ENCODE results near the gene SMARCAL1. TPM values are rescaled to one million over a fixed set of nuclear protein-coding genes. Genes with fewer than 3 reads are reported as not detected.

The SMARCAL1 gene
- total RNA-seq, 5 donors from 2014 or later (not counting 1 experiment from before 2014, with no cell fraction given): 17.2 to 30.5 (median 25.4) TPM

DNA sequence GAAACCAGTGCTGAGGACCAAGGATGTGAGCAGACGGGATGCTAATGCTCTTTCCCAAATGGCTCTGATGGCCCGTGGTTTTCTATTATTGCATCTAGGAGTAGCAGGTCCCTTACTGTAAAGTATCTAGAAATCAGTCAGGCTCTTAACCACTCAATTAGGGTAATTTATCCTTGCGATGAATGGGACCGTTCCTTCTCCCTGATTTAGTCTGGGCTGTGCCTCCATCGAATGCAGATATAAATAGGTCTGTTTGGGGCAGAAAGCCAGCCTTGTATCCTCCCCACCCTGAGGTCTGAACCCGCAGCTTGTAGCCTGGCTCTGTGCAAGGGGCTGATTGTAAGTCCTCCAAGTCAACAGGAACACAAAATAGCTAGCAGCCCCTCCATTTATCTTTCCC is 9.5 kb upstream of the SMARCAL1 start:
- no peaks in the 10 kb centered on the region for H3K9me3 Mint-ChIP-seq
- no peak overlapping the region for H3K4me3 ChIP-seq (ENCODE audit: control insufficient read depth in 1 of 2, extremely low read depth in 1 of 2, low read length in 1 of 2)
- H3K27me3 Mint-ChIP-seq: peaks cover 0 to 3% of the 10 kb centered on the region in 2 donors
- ChIA-PET POLR2A (no interaction called here), CTCF (interaction anchor here (0.5 to 1.5 kb wide), 6 partner anchors 10 to 50 kb away, joined by 3 to 5 read pairs (median 4); partner anchors contain the start of gene MARCHF4 (in 1 of the 2))
- 100% methylated on average over 1 of the region's 6 CpGs for WGBS (ENCODE audit: insufficient coverage)
- ATAC-seq (replicated peaks in 1 of 4): no peak
- no peak overlapping the region for H3K4me3 Mint-ChIP-seq
- no peak overlapping the region for H3K27ac ChIP-seq (ENCODE audit: low read length)
- no peaks in the 10 kb centered on the region for H3K4me1 Mint-ChIP-seq
- no peaks in the 10 kb centered on the region for H3K36me3 Mint-ChIP-seq
- H3K9me3 ChIP-seq: no peaks in the 10 kb centered on the region
- H3K4me1 ChIP-seq (ENCODE audit: control insufficient read depth in 1 of 2, extremely low read depth in 1 of 2, insufficient read depth in 2 of 2, low read length in 2 of 2): no peaks in the 10 kb centered on the region
- no peaks in the 10 kb centered on the region for H3K27me3 ChIP-seq (replicated peaks in 1 of 2; ENCODE audit: control insufficient read depth in 2 of 2, extremely low read depth in 1 of 2, insufficient read depth in 2 of 2, low read length in 1 of 2)
- no peaks in the 10 kb centered on the region for H3K36me3 ChIP-seq (ENCODE audit: control insufficient read depth in 2 of 2, extremely low read depth in 1 of 2, insufficient read depth in 1 of 2, low read length in 1 of 2)
- H3K27ac Mint-ChIP-seq: no peak overlapping the region
- no peak for DNase-seq

DNA sequence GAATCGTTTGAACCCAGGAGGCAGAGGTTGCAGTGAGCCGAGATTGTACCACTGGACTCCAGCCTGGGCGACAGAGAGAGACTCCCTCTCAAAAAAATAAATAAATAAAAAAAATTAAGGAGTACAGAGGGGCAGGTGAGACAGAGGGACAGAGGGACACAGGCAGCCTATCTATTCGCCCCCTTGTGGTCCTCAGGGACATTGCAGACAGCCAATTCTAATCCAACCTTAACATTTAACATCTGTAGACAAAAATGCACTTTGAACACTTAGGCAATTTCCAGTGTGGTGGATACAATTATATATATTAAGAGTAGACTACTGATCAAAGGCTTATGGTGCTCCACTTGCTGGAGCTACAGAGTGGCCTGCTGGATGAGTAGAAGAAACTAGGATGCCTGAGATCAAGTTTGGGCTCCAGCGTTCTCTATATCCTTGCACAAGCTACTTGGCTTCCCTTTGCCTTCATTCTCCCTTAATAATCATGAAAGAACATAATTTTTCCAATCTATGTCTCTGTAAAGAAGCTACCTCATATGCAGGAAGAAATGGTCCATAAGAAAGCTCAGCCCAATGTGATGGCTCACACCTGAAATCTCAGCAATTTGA is 8.2 kb upstream of the SMARCAL1 start:
- CTCF ChIA-PET: interaction anchor here (0.6 to 1.7 kb wide), 18 partner anchors 9 to 980 kb away, joined by 3 to 8 read pairs (median 4); no protein-coding TSS in a partner anchor
- Mint-ChIP-seq H3K27ac (no peak overlapping the region), H3K4me3 (no peak overlapping the region), H3K4me1 (no peaks in the 10 kb centered on the region), H3K9me3 (no peaks in the 10 kb centered on the region), H3K27me3 (peaks cover 0 to 3% of the 10 kb centered on the region in 2 donors), H3K36me3 (no peaks in the 10 kb centered on the region)
- POLR2A ChIA-PET: interaction anchor here in 1 of 2 donors (0.6 kb wide), 1 partner anchor 358 kb away, joined by 8 read pairs; no protein-coding TSS in a partner anchor
- H3K36me3 ChIP-seq (ENCODE audit: control insufficient read depth in 2 of 2, extremely low read depth in 1 of 2, insufficient read depth in 1 of 2, low read length in 1 of 2): no peaks in the 10 kb centered on the region
- no peaks in the 10 kb centered on the region for H3K4me1 ChIP-seq (ENCODE audit: control insufficient read depth in 1 of 2, extremely low read depth in 1 of 2, insufficient read depth in 2 of 2, low read length in 2 of 2)
- no peak overlapping the region for H3K27ac ChIP-seq (ENCODE audit: low read length)
- no peak overlapping the region for H3K4me3 ChIP-seq (ENCODE audit: control insufficient read depth in 1 of 2, extremely low read depth in 1 of 2, low read length in 1 of 2)
- WGBS (ENCODE audit: insufficient coverage): no CpG with 5 or more reads among the region's 5 CpGs
- H3K27me3 ChIP-seq (replicated peaks in 1 of 2; ENCODE audit: control insufficient read depth in 2 of 2, extremely low read depth in 1 of 2, insufficient read depth in 2 of 2, low read length in 1 of 2): no peaks in the 10 kb centered on the region
- peak in 30 of 35 experiments; percentile 8 to 72 (median 30) for DNase-seq
- no peaks in the 10 kb centered on the region for H3K9me3 ChIP-seq
- ATAC-seq (replicated peaks in 1 of 4): peak; percentile 59 to 77 (median 66)

DNA sequence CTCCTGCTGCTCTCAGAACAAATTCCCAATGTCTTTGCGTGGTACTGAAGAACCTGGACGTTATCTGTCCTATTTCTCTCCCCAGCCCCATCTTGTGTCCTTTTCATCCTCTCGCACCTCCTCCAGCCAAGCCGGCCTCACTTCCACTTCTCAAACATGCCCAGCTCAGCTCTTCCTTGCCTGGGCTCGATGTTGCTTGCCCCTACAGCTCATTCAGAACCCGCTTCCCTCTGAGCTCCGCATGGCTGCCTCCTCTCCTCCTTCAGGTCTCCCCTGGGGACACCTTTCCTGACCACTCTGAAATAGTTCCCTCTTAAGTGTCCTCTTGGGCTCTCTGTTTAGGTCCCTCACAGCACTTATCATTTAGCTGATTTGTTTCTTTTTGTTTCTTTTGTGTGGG is 6.7 kb upstream of the SMARCAL1 start:
- Histone ChIP-seq H3K4me1 (ENCODE audit: control insufficient read depth in 1 of 2, extremely low read depth in 1 of 2, insufficient read depth in 2 of 2, low read length in 2 of 2) (no peaks in the 10 kb centered on the region), H3K27me3 (replicated peaks in 1 of 2; ENCODE audit: control insufficient read depth in 2 of 2, extremely low read depth in 1 of 2, insufficient read depth in 2 of 2, low read length in 1 of 2) (no peaks in the 10 kb centered on the region), H3K27ac (ENCODE audit: low read length) (no peak overlapping the region), H3K36me3 (ENCODE audit: control insufficient read depth in 2 of 2, extremely low read depth in 1 of 2, insufficient read depth in 1 of 2, low read length in 1 of 2) (no peaks in the 10 kb centered on the region), H3K9me3 (no peaks in the 10 kb centered on the region), H3K4me3 (ENCODE audit: control insufficient read depth in 1 of 2, extremely low read depth in 1 of 2, low read length in 1 of 2) (no peak overlapping the region)
- ChIA-PET CTCF (interaction anchor here (0.7 to 1.6 kb wide), 5 partner anchors 14 to 1324 kb away, joined by 3 to 4 read pairs (median 3); no protein-coding TSS in a partner anchor), POLR2A (interaction anchor here in 1 of 2 donors (0.6 kb wide), 1 partner anchor 16 kb away, joined by 3 read pairs; no protein-coding TSS in a partner anchor)
- Mint-ChIP-seq H3K9me3 (no peaks in the 10 kb centered on the region), H3K27ac (no peak overlapping the region), H3K4me3 (no peak overlapping the region), H3K36me3 (no peaks in the 10 kb centered on the region), H3K27me3 (peaks cover 0 to 3% of the 10 kb centered on the region in 2 donors), H3K4me1 (no peaks in the 10 kb centered on the region)
- DNase-seq (no peak), ATAC-seq (replicated peaks in 1 of 4) (no peak)
- WGBS (ENCODE audit: insufficient coverage): 80% methylated on average over 7 of the region's 7 CpGs

DNA sequence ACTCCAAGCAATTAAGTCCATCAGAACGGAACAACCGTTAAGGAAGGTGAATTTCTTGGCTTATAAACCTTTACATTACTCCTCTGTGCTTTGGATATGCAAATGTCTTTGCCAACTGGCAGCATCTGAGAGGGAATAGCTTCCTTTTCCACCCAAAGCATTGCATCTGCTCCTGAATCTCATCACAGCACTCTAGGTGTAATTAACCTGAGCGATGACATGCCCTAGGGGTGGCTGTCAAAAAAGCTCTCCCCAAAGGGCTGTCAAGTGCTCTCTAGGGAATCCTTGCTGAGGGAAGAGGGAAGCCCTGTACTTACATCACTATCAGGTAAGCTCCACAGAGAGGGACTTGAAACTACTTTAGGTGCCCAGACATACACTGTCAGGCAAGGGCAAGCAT is 5.5 kb upstream of the SMARCAL1 start:
- ChIA-PET POLR2A (no interaction called here), CTCF (interaction anchor here in 1 of 2 donors (1.2 kb wide), 1 partner anchor 62 kb away, joined by 3 read pairs; no protein-coding TSS in a partner anchor)
- H3K27ac ChIP-seq (ENCODE audit: low read length): no peak overlapping the region
- peaks cover 0 to under 1% of the 10 kb centered on the region in 2 experiments for H3K4me1 ChIP-seq (ENCODE audit: control insufficient read depth in 1 of 2, extremely low read depth in 1 of 2, insufficient read depth in 2 of 2, low read length in 2 of 2)
- Mint-ChIP-seq H3K9me3 (no peaks in the 10 kb centered on the region), H3K36me3 (no peaks in the 10 kb centered on the region), H3K27me3 (peaks cover 0 to 3% of the 10 kb centered on the region in 2 donors), H3K27ac (no peak overlapping the region), H3K4me3 (no peak overlapping the region), H3K4me1 (peaks cover 0 to 3% (median under 1%) of the 10 kb centered on the region in 3 donors)
- DNase-seq (no peak), ATAC-seq (replicated peaks in 1 of 4) (no peak)
- no peaks in the 10 kb centered on the region for H3K36me3 ChIP-seq (ENCODE audit: control insufficient read depth in 2 of 2, extremely low read depth in 1 of 2, insufficient read depth in 1 of 2, low read length in 1 of 2)
- H3K9me3 ChIP-seq: no peaks in the 10 kb centered on the region
- 75% methylated on average over 2 of the region's 3 CpGs for WGBS (ENCODE audit: insufficient coverage)
- no peak overlapping the region for H3K4me3 ChIP-seq (ENCODE audit: control insufficient read depth in 1 of 2, extremely low read depth in 1 of 2, low read length in 1 of 2)
- H3K27me3 ChIP-seq (replicated peaks in 1 of 2; ENCODE audit: control insufficient read depth in 2 of 2, extremely low read depth in 1 of 2, insufficient read depth in 2 of 2, low read length in 1 of 2): no peaks in the 10 kb centered on the region

DNA sequence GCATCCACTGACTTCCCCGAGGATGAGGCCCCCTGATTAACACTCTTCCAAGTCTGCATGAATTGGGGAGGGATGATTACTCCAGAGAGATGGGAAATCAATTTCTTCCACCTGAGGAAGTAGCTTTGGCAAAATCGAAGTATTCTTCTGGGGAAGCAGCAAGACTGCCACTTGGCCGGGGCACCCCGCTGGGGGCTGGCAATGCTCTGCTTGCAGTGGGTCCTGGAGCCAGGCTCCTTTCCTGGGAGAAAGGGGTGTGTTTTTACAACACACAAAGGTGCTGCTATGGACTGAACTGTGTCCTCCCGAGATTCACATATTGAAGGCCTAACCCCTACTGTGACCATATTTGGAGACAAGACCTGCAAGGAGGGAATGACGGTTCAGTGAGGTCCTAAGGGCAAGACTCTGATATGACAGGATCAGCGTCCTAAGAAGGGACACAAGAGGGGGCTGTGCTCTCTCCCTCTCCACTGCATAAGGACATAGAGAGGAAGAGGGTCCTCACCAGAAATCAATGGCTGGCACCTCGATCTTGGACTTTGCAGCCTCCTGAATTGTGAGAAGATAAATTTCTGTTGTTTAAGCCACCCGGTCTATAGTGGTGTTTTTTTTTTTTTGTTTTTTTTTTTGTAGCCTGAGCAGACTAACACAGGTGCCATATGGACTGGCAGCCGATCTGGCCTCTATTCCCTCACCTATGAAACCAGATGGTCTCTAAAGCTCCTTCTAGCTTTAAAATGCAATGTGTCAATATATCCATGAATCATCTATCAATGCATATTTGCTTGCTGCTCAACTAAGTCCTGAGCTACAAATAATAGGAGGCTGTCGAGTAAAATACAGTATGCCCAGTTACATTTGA is 3.6 kb upstream of the SMARCAL1 start:
- H3K27ac Mint-ChIP-seq: no peak overlapping the region
- ATAC-seq (replicated peaks in 1 of 4) (no peak), DNase-seq (no peak)
- no peaks in the 10 kb centered on the region for H3K27me3 ChIP-seq (replicated peaks in 1 of 2; ENCODE audit: control insufficient read depth in 2 of 2, extremely low read depth in 1 of 2, insufficient read depth in 2 of 2, low read length in 1 of 2)
- CTCF ChIA-PET: interaction anchor here in 1 of 2 donors (0.6 to 0.7 kb wide), 4 partner anchors 56 to 417 kb away, joined by 5 to 9 read pairs (median 8); no protein-coding TSS in a partner anchor
- WGBS (ENCODE audit: insufficient coverage): 83% methylated on average over 1 of the region's 11 CpGs
- no peaks in the 10 kb centered on the region for H3K9me3 Mint-ChIP-seq
- peaks cover 3 to 11% of the 10 kb centered on the region in 2 experiments for H3K4me1 ChIP-seq (ENCODE audit: control insufficient read depth in 1 of 2, extremely low read depth in 1 of 2, insufficient read depth in 2 of 2, low read length in 2 of 2)
- peaks cover 15 to 20% (median 17%) of the 10 kb centered on the region in 3 donors for H3K4me1 Mint-ChIP-seq
- H3K4me3 Mint-ChIP-seq: no peak overlapping the region
- H3K27me3 Mint-ChIP-seq: peaks cover 0 to 3% of the 10 kb centered on the region in 2 donors
- H3K27ac ChIP-seq (ENCODE audit: low read length): no peak overlapping the region
- no peak overlapping the region for H3K4me3 ChIP-seq (ENCODE audit: control insufficient read depth in 1 of 2, extremely low read depth in 1 of 2, low read length in 1 of 2)
- POLR2A ChIA-PET: interaction anchor here (0.6 to 1.2 kb wide), 3 partner anchors 8 to 287 kb away, joined by 3 to 5 read pairs (median 3); partner anchors contain the start of gene IGFBP5 (in 1 of the 2)
- H3K36me3 ChIP-seq (ENCODE audit: control insufficient read depth in 2 of 2, extremely low read depth in 1 of 2, insufficient read depth in 1 of 2, low read length in 1 of 2): no peaks in the 10 kb centered on the region
- no peaks in the 10 kb centered on the region for H3K36me3 Mint-ChIP-seq
- no peaks in the 10 kb centered on the region for H3K9me3 ChIP-seq

DNA sequence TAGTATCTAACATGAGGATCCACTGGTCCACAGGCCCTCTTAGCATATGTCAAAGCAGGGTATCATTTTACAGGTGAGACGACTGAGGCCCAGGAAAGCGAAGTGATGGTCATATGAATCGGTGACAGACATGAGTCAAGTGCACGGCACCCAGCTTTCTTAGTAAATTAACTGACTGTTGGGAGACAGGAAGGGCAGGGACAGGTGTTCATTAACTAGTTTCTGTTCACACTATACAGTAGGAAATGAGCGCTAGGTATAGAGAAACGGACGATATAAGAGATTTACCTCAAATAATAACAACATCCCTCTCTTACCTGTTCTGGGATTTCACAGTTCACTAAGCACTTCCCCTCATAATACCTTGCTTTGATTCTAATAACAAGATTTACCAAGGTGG is 1.7 kb upstream of the SMARCAL1 start:
- Histone ChIP-seq H3K27ac (ENCODE audit: low read length) (no peak overlapping the region), H3K4me1 (ENCODE audit: control insufficient read depth in 1 of 2, extremely low read depth in 1 of 2, insufficient read depth in 2 of 2, low read length in 2 of 2) (peaks cover 3 to 11% of the 10 kb centered on the region in 2 experiments), H3K4me3 (ENCODE audit: control insufficient read depth in 1 of 2, extremely low read depth in 1 of 2, low read length in 1 of 2) (no peak overlapping the region), H3K9me3 (no peaks in the 10 kb centered on the region), H3K36me3 (ENCODE audit: control insufficient read depth in 2 of 2, extremely low read depth in 1 of 2, insufficient read depth in 1 of 2, low read length in 1 of 2) (peaks cover 0 to 4% of the 10 kb centered on the region in 2 donors), H3K27me3 (replicated peaks in 1 of 2; ENCODE audit: control insufficient read depth in 2 of 2, extremely low read depth in 1 of 2, insufficient read depth in 2 of 2, low read length in 1 of 2) (no peaks in the 10 kb centered on the region)
- ChIA-PET CTCF (no interaction called here), POLR2A (no interaction called here)
- DNase-seq: no peak
- Mint-ChIP-seq H3K9me3 (no peaks in the 10 kb centered on the region), H3K4me3 (no peak overlapping the region), H3K4me1 (peaks cover 19 to 22% (median 19%) of the 10 kb centered on the region in 3 donors), H3K27me3 (peaks cover 0 to 3% of the 10 kb centered on the region in 2 donors), H3K36me3 (peaks cover 11% of the 10 kb centered on the region), H3K27ac (no peak overlapping the region)
- no CpG with 5 or more reads among the region's 7 CpGs for whole genome bisulfite sequencing (ENCODE audit: insufficient coverage)
- no peak for ATAC-seq (replicated peaks in 1 of 4)
